Measurements from ENCODE around the gene KIAA1217. TPM values are rescaled to one million over a fixed set of nuclear protein-coding genes. Genes with fewer than 3 reads are reported as not detected.

Gene KIAA1217
- total and polyA plus RNA-seq, 2 of the 8 experiments (the other 6 are each of a cell fraction or from before 2014, with no cell fraction given), result 4.5 to 15.6 TPM

- WGBS, 2 experiments (ENCODE audit: extremely low coverage in 1 of 2, insufficient coverage in 1 of 2, insufficient read length in 1 of 2, insufficient replicate concordance in 2 of 2, low coverage in 1 of 2, low lambda C conversion rate in 2 of 2, missing lambda C conversion rate in 1 of 2), result 92% methylated on average over 5 of the region's 5 CpGs; no CpG with 5 or more reads in 1 of the 2 experiments
- CTCF ChIA-PET (ENCODE audit: partially characterized antibody), result interaction anchor here (1.1 to 2.0 kb wide), 5 partner anchors 8 to 45 kb away, joined by 3 to 4 read pairs (median 4); no protein-coding TSS in a partner anchor
- TF ChIP-seq NRF1 (IDR thresholded peaks at IDR 0.05; ENCODE audit: low read depth, low read length) (no peak), TBP (IDR thresholded peaks at IDR 0.05; ENCODE audit: low read depth, low read length) (no peak), PHF8 (conservative IDR thresholded peaks at IDR 0.05; ENCODE audit: low read depth, low read length) (no peak), BACH1 (IDR thresholded peaks at IDR 0.05; ENCODE audit: low read length) (no peak), CEBPB (IDR thresholded peaks at IDR 0.05; ENCODE audit: low read depth, low read length) (no peak), TAF7 (optimal IDR thresholded peaks at IDR 0.05; ENCODE audit: borderline replicate concordance, low read depth, low read length) (no peak), RAD21 (IDR thresholded peaks at IDR 0.05 in 1 of 2, conservative IDR thresholded peaks at IDR 0.05 in 1 of 2; ENCODE audit: low read depth in 2 of 2, low read length in 2 of 2) (no peak), CBX5 (IDR thresholded peaks at IDR 0.05; ENCODE audit: low read depth, low read length) (no peak), BCL11A (IDR thresholded peaks at IDR 0.05; ENCODE audit: low read depth in 2 of 2, low read length in 2 of 2) (no peak), TAF1 (IDR thresholded peaks at IDR 0.05; ENCODE audit: low read depth, low read length) (no peak), CHD2 (IDR thresholded peaks at IDR 0.05; ENCODE audit: low read length) (no peak), SIX5 (IDR thresholded peaks at IDR 0.05; ENCODE audit: low read depth, low read length) (no peak), GABPA (IDR thresholded peaks at IDR 0.05; ENCODE audit: borderline replicate concordance, insufficient read depth, low read length) (no peak), BRCA1 (IDR thresholded peaks at IDR 0.05; ENCODE audit: low read depth, low read length) (no peak), GTF2F1 (IDR thresholded peaks at IDR 0.05; ENCODE audit: borderline replicate concordance, low read depth, low read length) (no peak)
These were observed 184.3 kb downstream of the KIAA1217 start for GRCh38 chr10:24393201-24393600.

More at GRCh38 chr10:24393201-24393600, 184.3 kb downstream of the KIAA1217 start:
- no peaks in the 10 kb centered on the region for H3K9me3 ChIP-seq (ENCODE audit: insufficient read depth in 2 of 2, low read depth in 1 of 2, low read length in 1 of 2)
- H2BK5ac ChIP-seq (ENCODE audit: low read depth, low read length), result no peak overlapping the region
- DNase-seq (ENCODE audit: low read depth in 1 of 2, low spot score in 2 of 2), result no peak
- no peak overlapping the region for H3K4ac ChIP-seq (replicated peaks; ENCODE audit: insufficient read length, low read depth, low read length)
- H3K56ac ChIP-seq (replicated peaks; ENCODE audit: insufficient read length, low read depth, low read length), result no peak overlapping the region
- no peak overlapping the region for H2BK120ac ChIP-seq (replicated peaks; ENCODE audit: low read depth, low read length)
- H3K79me2 ChIP-seq (ENCODE audit: control insufficient read depth in 1 of 2, insufficient read depth in 2 of 2, low read length in 2 of 2), result no peaks in the 10 kb centered on the region
- H3K9ac ChIP-seq (replicated peaks in 1 of 4; ENCODE audit: extremely low read depth in 1 of 4, low read depth in 3 of 4, low read length in 3 of 4), result no peak overlapping the region
- H4K5ac ChIP-seq (ENCODE audit: insufficient read length, low read depth, low read length), result no peak overlapping the region
- no peak overlapping the region for H2BK12ac ChIP-seq (ENCODE audit: low read depth, low read length)
- no peaks in the 10 kb centered on the region for H4K20me1 ChIP-seq (replicated peaks in 1 of 2; ENCODE audit: control insufficient read depth in 1 of 2, insufficient read depth in 2 of 2, low read length in 2 of 2)
- no peaks in the 10 kb centered on the region for H3K79me1 ChIP-seq (ENCODE audit: low read depth, low read length)
- H3K27me3 ChIP-seq (replicated peaks in 1 of 4; ENCODE audit: control insufficient read depth in 3 of 4, extremely low read depth in 1 of 4, insufficient read depth in 3 of 4, low read length in 3 of 4), result no peaks in the 10 kb centered on the region
- H2BK20ac ChIP-seq (ENCODE audit: low read length), result no peak overlapping the region
- POLR2A ChIA-PET (ENCODE audit: partially characterized antibody), result interaction anchor here (0.6 kb wide), 1 partner anchor 178 kb away, joined by 4 read pairs; no protein-coding TSS in a partner anchor
- no peak overlapping the region for H4K91ac ChIP-seq (replicated peaks; ENCODE audit: insufficient read length, low read length)
- H2AFZ ChIP-seq (ENCODE audit: low read length), result no peak overlapping the region
- no peak overlapping the region for H3K4me2 ChIP-seq (ENCODE audit: insufficient read depth in 1 of 2, low read depth in 2 of 2, low read length in 2 of 2)
- no peaks in the 10 kb centered on the region for H3K36me3 ChIP-seq (ENCODE audit: control insufficient read depth in 2 of 4, insufficient read depth in 4 of 4, low read length in 3 of 4)
- no peak overlapping the region for H3K23ac ChIP-seq (ENCODE audit: insufficient read length)
- H3K27ac ChIP-seq (ENCODE audit: low read depth, low read length), result no peak overlapping the region
- H3K14ac ChIP-seq (ENCODE audit: insufficient read length), result peak overlapping the region; percentile 48
- no peak overlapping the region for H2AK5ac ChIP-seq (ENCODE audit: low read depth, low read length)
- no peak overlapping the region for H3K4me3 ChIP-seq (ENCODE audit: extremely low read depth in 1 of 4, insufficient read depth in 2 of 4, low read depth in 3 of 4, low read length in 4 of 4)
- no peak overlapping the region for H3K18ac ChIP-seq (ENCODE audit: extremely low read depth, low read length)
- no peak overlapping the region for H2BK15ac ChIP-seq (ENCODE audit: low read length)
- no peak overlapping the region for H4K8ac ChIP-seq (ENCODE audit: extremely low read depth, insufficient read depth, low read length)
- FAIRE-seq, result no peak
- H3K23me2 ChIP-seq (ENCODE audit: low read depth, low read length), result no peaks in the 10 kb centered on the region
- H3K4me1 ChIP-seq (replicated peaks in 1 of 4; ENCODE audit: control insufficient read depth in 3 of 4, insufficient read depth in 4 of 4, low read length in 3 of 4), result no peaks in the 10 kb centered on the region

Measured in H1 (cell line).